Upper lobe of left lung (tissue), 6 donors: Measurements from ENCODE around the gene KRT74. TPM values are rescaled to one million over a fixed set of nuclear protein-coding genes. Genes with fewer than 3 reads are reported as not detected.

ENCODE experiments used
- ATAC-seq, 2 donors: fragments of 200-7000 bp; cut with Tn5 transposase; one replicate each; pipeline ENCODE4 v1.9.1; 2022; ENCODE audit warnings: mild to moderate bottlenecking in 2 of 2, moderate library complexity in 2 of 2; ENCODE audit not compliant: low FRiP score in 2 of 2
- DNase-seq, 2 donors: peaks; one replicate each; pipeline ENCODE4 v3.0.0-alpha.2; 2019 to 2020
- H3K27ac ChIP-seq, 4 donors: fragments of 200-600 bp; sonication (generic); one replicate each; pipeline ENCODE4 v1.5.1; 2016 to 2019
- H3K27me3 ChIP-seq, 4 donors: fragments of 200-600 bp; sonication (generic); one replicate each; pipeline ENCODE4 v1.5.1; 2017 to 2019
- H3K36me3 ChIP-seq, 4 donors: fragments of 200-600 bp; sonication (generic); one replicate each; pipeline ENCODE4 v1.5.1; 2016 to 2019
- H3K4me1 ChIP-seq, 4 donors: fragments of 200-600 bp; sonication (generic); one replicate each; pipeline ENCODE4 v1.5.1; 2018 to 2019
- H3K4me3 ChIP-seq, 4 donors: fragments of 200-600 bp; sonication (generic); one replicate each; pipeline ENCODE4 v1.5.1; 2017 to 2019; ENCODE audit warnings: mild to moderate bottlenecking in 2 of 4, moderate library complexity in 1 of 4
- H3K9me3 ChIP-seq, 4 donors: fragments of 200-600 bp; sonication (generic); one replicate each; pipeline ENCODE4 v1.5.1; 2018 to 2019
- EP300 ChIP-seq, 4 donors: sonication (generic); formaldehyde crosslinking; IDR thresholded peaks; one replicate each; pipeline ENCODE4 v1.5.1; 2017; ENCODE audit warnings: antibody characterized with exemption in 4 of 4, control low read depth in 2 of 4
- POLR2A ChIP-seq, 4 donors: fragments of 450-650 bp; IDR thresholded peaks; one replicate each; pipeline ENCODE4 v1.5.1; 2016 to 2017; ENCODE audit warnings: antibody characterized with exemption in 4 of 4, mild to moderate bottlenecking in 2 of 4
- POLR2AphosphoS5 ChIP-seq, 2 donors: sonication (generic); formaldehyde crosslinking; IDR thresholded peaks; one replicate each; pipeline ENCODE4 v1.5.1; 2017; ENCODE audit warnings: antibody characterized with exemption in 2 of 2
- WGBS, 2 donors: methylation state at CpG; one replicate each; pipeline ENCODE4 v1.1.5; 2017 to 2018; 5-methylcytosine and 5-hydroxymethylcytosine counted together
- total RNA-seq, 6 donors: library from RNA; depleted of rRNA in 4 of 6; stranded (reverse); fragments of >200 nt in 4 of 6; gene quantifications; one replicate each; pipeline versions ENCODE4 v1.1.0 to v1.2.1, GENCODE V29; 2016 to 2021
- TF ChIP-seq, protein P1 (sequence below), 6 experiments: fragments of 450-650 bp in 4 of 6; fragments of 200-600 bp in 2 of 6; sonication (generic) in 2 of 6; IDR thresholded peaks; one replicate each; pipeline ENCODE4 v1.5.1; 2016 to 2019; ENCODE audit warnings: antibody characterized with exemption in 6 of 6
- donor health status: DM: no; HTN: no; CAD: no; lungs with moderate emphysema.
- donor health status: DM: no; HTN: yes; CAD: no; lungs with severe emphysema.

KRT74 gene
- total RNA-seq, 6 donors from 2014 or later = not detected

DNA sequence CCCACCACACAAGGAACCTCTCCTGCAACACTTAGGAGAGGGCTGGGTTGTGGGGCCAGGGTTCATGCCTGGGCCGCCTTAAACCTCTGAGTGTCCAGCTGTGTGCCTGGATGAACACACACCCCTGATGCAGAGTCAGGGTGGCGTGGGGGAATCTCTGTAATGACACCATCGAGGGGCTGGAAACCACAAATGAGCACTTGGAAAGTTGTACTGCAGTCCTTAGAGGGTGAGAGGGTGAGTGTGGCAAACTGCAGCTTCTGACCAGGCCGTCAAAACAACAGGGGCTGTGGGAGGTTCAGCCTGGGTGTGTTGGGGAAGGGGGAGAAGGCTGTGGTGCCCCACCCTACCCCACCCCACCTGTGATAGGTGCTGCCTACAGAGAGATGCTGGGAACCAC is 41.0 kb downstream of the KRT74 start:
- 68 to 100% methylated on average over 2 to 4 of the region's 4 CpGs for WGBS, 2 donors
- DNase-seq (no peak), ATAC-seq (no peak)
- Histone ChIP-seq H3K9me3 (no peaks in the 10 kb centered on the region), H3K36me3 (no peaks in the 10 kb centered on the region), H3K27me3 (no peaks in the 10 kb centered on the region), H3K4me3 (no peak overlapping the region), H3K27ac (no peak overlapping the region), H3K4me1 (no peaks in the 10 kb centered on the region)
- no peak for TF ChIP-seq POLR2AphosphoS5 (IDR thresholded peaks at IDR 0.05)

DNA sequence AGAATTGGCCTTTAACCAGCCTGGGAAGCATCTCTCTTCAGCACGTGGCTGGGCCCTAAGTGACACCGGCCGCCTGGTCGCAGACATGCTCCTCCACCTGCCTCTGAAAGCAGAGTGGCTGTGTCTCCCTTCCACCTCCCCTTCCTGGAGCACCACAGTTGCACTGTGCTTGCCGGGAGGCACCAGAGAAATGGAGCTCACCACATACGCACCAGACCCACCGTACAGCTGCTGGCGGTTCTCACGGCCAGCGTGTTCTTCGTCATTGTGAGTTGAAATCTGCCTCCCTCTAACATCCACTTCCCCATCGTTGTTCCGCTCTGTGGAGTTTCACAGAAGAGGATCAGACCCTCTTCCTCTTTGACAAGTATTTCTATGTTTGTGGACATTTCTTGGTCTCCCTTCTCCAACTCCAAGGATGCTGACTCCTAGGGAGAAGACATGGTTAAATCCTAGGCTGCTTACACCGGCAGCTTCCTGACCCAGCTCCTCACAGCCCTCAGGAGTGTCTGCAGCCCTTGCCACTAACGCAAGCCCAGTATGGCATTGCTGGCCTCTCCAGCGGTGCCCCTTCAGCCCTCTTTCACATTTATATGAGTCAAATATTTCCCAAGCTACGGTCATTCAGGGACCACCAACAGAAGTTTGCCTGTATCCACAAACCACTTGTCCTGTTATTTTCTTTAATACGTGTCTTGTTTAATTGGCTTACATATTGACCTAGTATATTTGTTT is 41.9 kb downstream of the KRT74 start:
- Histone ChIP-seq H3K4me3 (no peak overlapping the region), H3K27me3 (no peaks in the 10 kb centered on the region), H3K9me3 (no peaks in the 10 kb centered on the region), H3K27ac (no peak overlapping the region), H3K4me1 (no peaks in the 10 kb centered on the region), H3K36me3 (no peaks in the 10 kb centered on the region)
- ATAC-seq = peak in 1 of 2 donors; percentile 22
- TF ChIP-seq, protein P1, sequence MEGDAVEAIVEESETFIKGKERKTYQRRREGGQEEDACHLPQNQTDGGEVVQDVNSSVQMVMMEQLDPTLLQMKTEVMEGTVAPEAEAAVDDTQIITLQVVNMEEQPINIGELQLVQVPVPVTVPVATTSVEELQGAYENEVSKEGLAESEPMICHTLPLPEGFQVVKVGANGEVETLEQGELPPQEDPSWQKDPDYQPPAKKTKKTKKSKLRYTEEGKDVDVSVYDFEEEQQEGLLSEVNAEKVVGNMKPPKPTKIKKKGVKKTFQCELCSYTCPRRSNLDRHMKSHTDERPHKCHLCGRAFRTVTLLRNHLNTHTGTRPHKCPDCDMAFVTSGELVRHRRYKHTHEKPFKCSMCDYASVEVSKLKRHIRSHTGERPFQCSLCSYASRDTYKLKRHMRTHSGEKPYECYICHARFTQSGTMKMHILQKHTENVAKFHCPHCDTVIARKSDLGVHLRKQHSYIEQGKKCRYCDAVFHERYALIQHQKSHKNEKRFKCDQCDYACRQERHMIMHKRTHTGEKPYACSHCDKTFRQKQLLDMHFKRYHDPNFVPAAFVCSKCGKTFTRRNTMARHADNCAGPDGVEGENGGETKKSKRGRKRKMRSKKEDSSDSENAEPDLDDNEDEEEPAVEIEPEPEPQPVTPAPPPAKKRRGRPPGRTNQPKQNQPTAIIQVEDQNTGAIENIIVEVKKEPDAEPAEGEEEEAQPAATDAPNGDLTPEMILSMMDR (IDR thresholded peaks at IDR 0.05) = no peak
- WGBS, 2 donors = 68 to 76% methylated on average over 18 of the region's 18 CpGs
- peak in 1 of 2 donors; percentile 33 for DNase-seq

DNA sequence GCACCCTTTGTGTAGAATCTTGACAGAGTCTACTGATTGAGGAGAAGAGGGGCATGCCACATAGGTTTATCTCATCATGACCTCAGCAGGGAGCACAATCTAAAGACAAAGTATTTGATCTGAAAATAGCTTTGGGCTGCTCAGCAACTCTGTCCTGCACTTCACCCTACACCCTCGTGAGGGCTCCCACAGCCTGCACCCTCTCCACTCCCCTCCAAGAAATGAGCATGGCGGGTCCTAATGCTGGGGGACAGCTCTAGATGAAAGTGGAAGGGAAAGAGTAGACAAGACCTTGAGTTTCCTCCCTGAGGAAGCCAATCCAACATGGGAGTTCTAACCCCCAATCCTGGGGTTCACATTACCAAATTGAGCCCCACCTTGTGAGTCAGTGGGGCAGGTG is 42.7 kb downstream of the KRT74 start:
- WGBS, 2 donors = 82 to 85% methylated on average over 2 of the region's 2 CpGs
- DNase-seq (no peak), ATAC-seq (no peak)
- Histone ChIP-seq H3K27ac (no peak overlapping the region), H3K4me1 (no peaks in the 10 kb centered on the region), H3K4me3 (no peak overlapping the region), H3K36me3 (no peaks in the 10 kb centered on the region), H3K27me3 (no peaks in the 10 kb centered on the region), H3K9me3 (no peaks in the 10 kb centered on the region)
- TF ChIP-seq EP300 (IDR thresholded peaks at IDR 0.05) (no peak), POLR2AphosphoS5 (IDR thresholded peaks at IDR 0.05) (no peak), POLR2A (IDR thresholded peaks at IDR 0.05) (no peak)
- TF ChIP-seq, protein P1 (IDR thresholded peaks at IDR 0.05) = no peak

DNA sequence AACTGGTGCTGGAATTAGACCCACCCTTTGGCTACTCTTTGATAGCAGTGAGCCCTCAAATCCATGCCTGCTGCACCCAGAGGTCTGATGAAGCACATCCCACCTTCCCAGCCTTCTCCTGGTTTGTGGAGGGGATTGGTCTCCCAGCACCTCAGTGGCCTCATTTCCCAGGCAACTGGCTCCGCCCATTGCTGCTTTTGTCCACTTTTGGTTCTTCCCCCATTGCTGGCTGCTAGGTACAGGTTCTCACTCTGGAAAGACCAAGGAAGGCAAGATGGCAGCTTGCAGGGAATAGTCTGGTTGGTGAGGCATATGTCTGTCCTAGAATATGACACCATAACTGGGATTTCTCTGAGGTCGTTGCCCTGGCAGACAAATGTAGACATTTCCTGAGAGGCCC is 43.3 kb downstream of the KRT74 start:
- H3K27ac ChIP-seq = no peak overlapping the region
- WGBS, 2 donors = 78 to 100% methylated on average over 1 to 2 of the region's 2 CpGs
- no peak for DNase-seq
- no peak overlapping the region for H3K4me3 ChIP-seq
- H3K4me1 ChIP-seq = no peaks in the 10 kb centered on the region
- H3K36me3 ChIP-seq = no peaks in the 10 kb centered on the region
- TF ChIP-seq, protein P1 (IDR thresholded peaks at IDR 0.05) = no peak
- TF ChIP-seq POLR2A (IDR thresholded peaks at IDR 0.05) (no peak), POLR2AphosphoS5 (IDR thresholded peaks at IDR 0.05) (no peak), EP300 (IDR thresholded peaks at IDR 0.05) (no peak)
- ATAC-seq = no peak
- no peaks in the 10 kb centered on the region for H3K27me3 ChIP-seq
- no peaks in the 10 kb centered on the region for H3K9me3 ChIP-seq

DNA sequence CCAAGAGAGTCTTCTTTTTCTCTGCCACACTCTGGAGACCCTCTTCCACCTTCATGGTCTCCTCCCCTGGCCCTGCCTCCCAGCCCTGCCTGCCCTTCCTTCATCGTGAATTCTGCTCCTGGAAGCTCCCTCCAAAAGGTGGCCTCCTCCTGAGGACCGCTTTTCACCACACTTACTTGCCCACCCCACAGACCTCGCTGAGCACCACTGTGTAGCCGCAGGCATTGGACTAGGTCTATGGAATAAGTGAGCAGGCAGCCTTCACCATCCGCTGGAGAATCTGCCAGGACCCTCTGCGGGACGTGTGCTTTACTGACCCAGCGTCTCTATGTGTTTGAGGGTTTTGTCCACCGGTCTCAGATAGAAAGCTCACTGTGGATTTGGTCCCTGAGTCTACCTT is 43.8 kb downstream of the KRT74 start:
- WGBS, 2 donors = 86 to 90% methylated on average over 9 of the region's 9 CpGs
- TF ChIP-seq EP300 (IDR thresholded peaks at IDR 0.05) = no peak
- TF ChIP-seq POLR2AphosphoS5 (IDR thresholded peaks at IDR 0.05) = no peak
- TF ChIP-seq, protein P1 (IDR thresholded peaks at IDR 0.05) = no peak
- no peak overlapping the region for H3K27ac ChIP-seq
- ATAC-seq = no peak
- no peaks in the 10 kb centered on the region for H3K9me3 ChIP-seq
- no peaks in the 10 kb centered on the region for H3K36me3 ChIP-seq
- no peak for DNase-seq
- H3K27me3 ChIP-seq = no peaks in the 10 kb centered on the region
- no peaks in the 10 kb centered on the region for H3K4me1 ChIP-seq
- H3K4me3 ChIP-seq = no peak overlapping the region
